Upper lobe of right lung (tissue), 1 donor: ENCODE data around the gene RPS27L. TPM values are rescaled to one million over a fixed set of nuclear protein-coding genes. Genes with fewer than 3 reads are reported as not detected.

Experiments used
- ATAC-seq: fragments of 200-7000 bp; cut with Tn5 transposase; one replicate; pipeline ENCODE4 v1.9.1; 2020; ENCODE audit warnings: mild to moderate bottlenecking, moderate library complexity
- DNase-seq: peaks from one replicate; pipeline ENCODE4 v3.0.0-alpha.2; 2020
- H3K27ac ChIP-seq: fragments of 200-600 bp; one replicate; pipeline ENCODE4 v1.8.0; 2022
- H3K27me3 ChIP-seq: fragments of 200-600 bp; one replicate; pipeline ENCODE4 v1.8.0; 2022; ENCODE audit warnings: mild to moderate bottlenecking
- H3K36me3 ChIP-seq: fragments of 200-600 bp; one replicate; pipeline ENCODE4 v1.8.0; 2022
- H3K4me1 ChIP-seq: fragments of 200-600 bp; one replicate; pipeline ENCODE4 v1.8.0; 2022
- H3K4me3 ChIP-seq: fragments of 200-600 bp; one replicate; pipeline ENCODE4 v1.8.0; 2022; ENCODE audit warnings: mild to moderate bottlenecking
- H3K9me3 ChIP-seq: fragments of 200-600 bp; one replicate; pipeline ENCODE4 v1.8.0; 2022
- intact Hi-C: fragments of 100-400 bp; cut with DNase I; formaldehyde crosslinking; loops from one replicate; pipeline ENCODE4 v1.11.0; 2022
- total RNA-seq: library from RNA; stranded (reverse); fragmentation: NEBNext Ultra II Directional; extraction: Animal tissue kit (Norgen Biotek cat#: 25700); gene quantifications from one replicate; pipeline ENCODE4 v1.2.1, GENCODE V29; 2021
- TF ChIP-seq, protein P1 (sequence below): fragments of 200-600 bp; IDR thresholded peaks from one replicate; pipeline ENCODE4 v1.8.0; 2022; ENCODE audit warnings: antibody characterized with exemption
- donor health status: DM: no; HTN: yes; CAD: no; lungs with severe emphysema.

RPS27L gene
- total RNA-seq, 1 donor from 2014 or later: 196 TPM

DNA sequence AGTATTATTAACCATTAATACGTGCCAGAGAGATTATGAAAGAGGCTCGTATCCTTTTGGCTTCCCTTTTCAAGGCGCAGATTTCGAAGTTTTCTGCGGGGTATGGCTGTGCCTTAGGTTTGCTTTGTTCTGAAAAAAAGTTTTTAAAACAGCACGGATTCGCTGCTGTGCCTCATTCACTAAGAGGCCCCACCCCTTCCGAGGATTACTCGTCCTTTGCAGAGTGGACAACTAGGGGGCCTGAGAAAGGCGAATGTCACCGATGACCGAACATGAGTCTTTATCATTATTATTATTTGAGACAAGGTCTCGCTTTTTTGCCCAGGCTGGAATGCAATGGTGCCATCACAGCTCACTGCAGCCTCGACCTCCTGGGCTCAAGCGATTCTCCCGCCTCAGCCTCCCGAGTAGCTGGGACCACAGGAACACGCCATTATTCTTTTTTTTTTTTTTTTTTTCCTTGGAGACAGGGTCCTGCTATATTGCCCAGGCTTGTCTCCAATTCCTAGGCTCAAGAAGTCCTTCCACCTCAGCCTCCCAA lies 684 bp upstream of the RPS27L start:
- peak overlapping the region; percentile 92 for H3K4me3 ChIP-seq
- H3K9me3 ChIP-seq: no peaks in the 10 kb centered on the region
- peak overlapping the region; percentile 97 for H3K27ac ChIP-seq
- DNase-seq (no peak), ATAC-seq (peak; percentile 64)
- H3K27me3 ChIP-seq: no peaks in the 10 kb centered on the region
- TF ChIP-seq, protein P1, sequence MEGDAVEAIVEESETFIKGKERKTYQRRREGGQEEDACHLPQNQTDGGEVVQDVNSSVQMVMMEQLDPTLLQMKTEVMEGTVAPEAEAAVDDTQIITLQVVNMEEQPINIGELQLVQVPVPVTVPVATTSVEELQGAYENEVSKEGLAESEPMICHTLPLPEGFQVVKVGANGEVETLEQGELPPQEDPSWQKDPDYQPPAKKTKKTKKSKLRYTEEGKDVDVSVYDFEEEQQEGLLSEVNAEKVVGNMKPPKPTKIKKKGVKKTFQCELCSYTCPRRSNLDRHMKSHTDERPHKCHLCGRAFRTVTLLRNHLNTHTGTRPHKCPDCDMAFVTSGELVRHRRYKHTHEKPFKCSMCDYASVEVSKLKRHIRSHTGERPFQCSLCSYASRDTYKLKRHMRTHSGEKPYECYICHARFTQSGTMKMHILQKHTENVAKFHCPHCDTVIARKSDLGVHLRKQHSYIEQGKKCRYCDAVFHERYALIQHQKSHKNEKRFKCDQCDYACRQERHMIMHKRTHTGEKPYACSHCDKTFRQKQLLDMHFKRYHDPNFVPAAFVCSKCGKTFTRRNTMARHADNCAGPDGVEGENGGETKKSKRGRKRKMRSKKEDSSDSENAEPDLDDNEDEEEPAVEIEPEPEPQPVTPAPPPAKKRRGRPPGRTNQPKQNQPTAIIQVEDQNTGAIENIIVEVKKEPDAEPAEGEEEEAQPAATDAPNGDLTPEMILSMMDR: peak; percentile 20
- H3K4me1 ChIP-seq: peaks cover 16% of the 10 kb centered on the region
- intact Hi-C loops: no loop called here
- H3K36me3 ChIP-seq: peaks cover 26% of the 10 kb centered on the region

DNA sequence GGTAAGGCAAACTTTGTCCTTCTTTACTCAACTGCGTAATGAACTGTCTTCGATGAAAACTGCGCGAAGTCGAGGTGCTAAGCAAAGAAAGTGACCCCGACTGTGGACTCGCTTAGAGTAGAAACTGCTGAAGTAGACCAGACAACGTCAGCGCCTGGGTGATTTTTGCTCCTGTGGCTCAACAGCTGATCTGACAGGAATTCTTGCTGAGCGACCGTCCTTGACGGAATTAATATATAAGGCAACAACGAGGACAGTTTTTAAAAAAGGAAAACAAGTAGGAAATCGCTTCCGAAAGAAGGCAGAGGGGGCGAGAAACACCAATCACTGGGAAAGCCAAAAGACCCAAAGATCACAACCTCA lies 541 bp downstream of the RPS27L start:
- peaks cover 16% of the 10 kb centered on the region for H3K4me1 ChIP-seq
- peak; percentile 9 for ATAC-seq
- H3K36me3 ChIP-seq: peaks cover 39% of the 10 kb centered on the region
- no peak for DNase-seq
- H3K9me3 ChIP-seq: no peaks in the 10 kb centered on the region
- peak overlapping the region; percentile 97 for H3K27ac ChIP-seq
- intact Hi-C loops: no loop called here
- H3K4me3 ChIP-seq: peak overlapping the region; percentile 92
- H3K27me3 ChIP-seq: no peaks in the 10 kb centered on the region
- TF ChIP-seq, protein P1: no peak

DNA sequence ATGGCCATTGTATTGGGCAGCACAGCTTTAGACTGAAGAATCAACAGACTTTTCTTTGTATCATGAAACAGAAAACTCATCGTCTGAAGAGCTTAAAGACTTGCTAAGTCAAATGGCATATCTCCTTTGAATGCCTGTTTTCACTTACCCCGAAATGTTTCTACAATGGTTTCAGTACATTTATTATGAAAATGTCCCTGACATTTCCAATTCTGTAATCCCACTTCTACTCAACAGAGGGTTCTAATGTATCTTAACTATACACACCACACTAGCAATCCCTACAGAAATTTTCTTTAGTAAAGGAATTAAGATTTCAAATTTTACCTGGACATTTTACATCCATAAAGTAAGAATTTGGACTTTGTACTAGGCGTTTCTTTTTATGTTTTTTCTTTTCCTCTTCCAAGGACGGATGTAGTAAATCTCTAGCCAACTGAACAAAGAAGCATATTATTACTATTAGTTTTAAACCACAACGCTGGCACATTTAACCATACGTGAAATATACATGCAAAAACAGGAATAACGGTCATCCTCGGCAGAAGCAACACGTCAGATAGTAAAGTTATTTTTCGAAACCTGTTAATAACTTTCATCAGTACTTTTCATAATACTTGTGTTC lies 1.1 kb downstream of the RPS27L start:
- Histone ChIP-seq H3K36me3 (peaks cover 41% of the 10 kb centered on the region), H3K4me3 (peak overlapping the region; percentile 92), H3K27me3 (no peaks in the 10 kb centered on the region), H3K9me3 (no peaks in the 10 kb centered on the region), H3K27ac (peak overlapping the region; percentile 97), H3K4me1 (peaks cover 16% of the 10 kb centered on the region)
- TF ChIP-seq, protein P1: no peak
- intact Hi-C loops: no loop called here
- ATAC-seq: no peak
- no peak for DNase-seq

DNA sequence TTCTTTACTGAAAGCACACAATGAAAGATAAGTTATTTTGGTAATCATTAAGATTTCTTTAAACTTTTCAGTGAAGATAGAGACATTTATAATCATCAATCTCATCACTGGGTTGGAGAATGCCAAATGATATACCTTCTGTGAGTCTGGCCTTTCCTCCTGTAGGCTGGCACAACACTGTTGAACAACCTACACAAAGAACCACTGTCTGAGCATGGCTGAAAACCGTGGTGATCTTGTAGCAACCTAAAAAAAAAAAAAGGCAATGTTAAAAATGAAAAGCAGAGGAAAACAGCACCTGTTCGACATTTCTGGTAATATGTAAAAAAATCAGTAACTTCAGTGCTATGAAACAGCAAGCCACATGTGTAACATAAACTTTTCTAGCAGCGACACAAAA lies 1.8 kb downstream of the RPS27L start:
- H3K4me1 ChIP-seq: peaks cover 17% of the 10 kb centered on the region

DNA sequence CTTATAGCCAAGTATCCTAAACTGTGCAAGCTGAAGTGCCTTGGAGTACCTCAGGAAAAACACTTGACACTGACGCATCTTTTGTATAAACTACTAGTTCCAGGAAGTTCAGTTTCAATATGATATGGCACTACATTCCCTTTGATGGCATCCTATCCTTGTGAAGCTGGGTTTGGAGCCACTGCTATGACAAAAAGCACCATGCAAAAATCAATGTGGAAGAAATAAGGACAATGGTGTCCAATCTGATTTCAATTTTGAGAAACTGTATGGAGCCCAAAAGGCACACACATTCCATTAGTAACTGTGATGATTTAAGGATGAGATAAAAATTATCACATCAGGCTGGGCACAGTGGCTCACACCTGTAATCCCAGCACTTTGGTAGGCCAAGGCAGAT lies 5.6 kb downstream of the RPS27L start:
- H3K36me3 ChIP-seq: peaks cover 73% of the 10 kb centered on the region
- intact Hi-C loops: no loop called here

More for the DNA sequence above, 1.8 kb downstream of the RPS27L start:
- Histone ChIP-seq H3K4me3 (peak overlapping the region; percentile 92), H3K27me3 (no peaks in the 10 kb centered on the region), H3K36me3 (peaks cover 41% of the 10 kb centered on the region), H3K27ac (no peak overlapping the region), H3K9me3 (no peaks in the 10 kb centered on the region)
- TF ChIP-seq, protein P1: no peak
- ATAC-seq (no peak), DNase-seq (no peak)
- intact Hi-C loops: no loop called here

More for the DNA sequence above, 5.6 kb downstream of the RPS27L start:
- H3K4me1 ChIP-seq: peaks cover 22% of the 10 kb centered on the region
- no peaks in the 10 kb centered on the region for H3K9me3 ChIP-seq
- no peak overlapping the region for H3K27ac ChIP-seq
- TF ChIP-seq, protein P1: no peak
- H3K27me3 ChIP-seq: no peaks in the 10 kb centered on the region
- H3K4me3 ChIP-seq: no peak overlapping the region
- no peak for ATAC-seq
- DNase-seq: no peak
